DND-41 (cell line): Measurements from ENCODE around the gene HID1.
"Not testable (repeated sequence)": the region's sequence is repeated elsewhere in the genome, so short reads cannot be mapped to it uniquely, and the experiment has no call there.

Experiments
- ATAC-seq: fragments of 200-7000 bp; cut with Tn5 transposase; 3 replicates; pipeline ENCODE4 v1.9.1; 2021; ENCODE audit warnings: low read depth; ENCODE audit not compliant: insufficient read depth
- DNase-seq: peaks from one replicate; pipeline ENCODE4 v3.0.0-alpha.2; 2020
- H2AFZ ChIP-seq: 2 replicates; pipeline ENCODE4 v1.6.0; 2012; ENCODE audit warnings: low read depth, low read length
- H3K27ac ChIP-seq: 2 replicates; pipeline ENCODE4 v1.5.1; 2012; ENCODE audit warnings: low read length, inconsistent platforms
- H3K27me3 ChIP-seq: fragments of 200-600 bp; sonication (generic); 2 replicates; pipeline ENCODE4 v1.6.0; 2012; ENCODE audit warnings: low read length, mild to moderate bottlenecking, inconsistent platforms; ENCODE audit not compliant: insufficient read depth, poor library complexity
- H3K36me3 ChIP-seq: 2 replicates; pipeline ENCODE4 v1.5.1; 2012; ENCODE audit warnings: low read length, inconsistent platforms; ENCODE audit not compliant: insufficient read depth
- H3K4me1 ChIP-seq: 2 replicates; pipeline ENCODE4 v1.5.1; 2012; ENCODE audit warnings: mild to moderate bottlenecking, low read length; ENCODE audit not compliant: insufficient read depth
- H3K4me2 ChIP-seq: 2 replicates; pipeline ENCODE4 v1.6.0; 2012; ENCODE audit warnings: mild to moderate bottlenecking, moderate library complexity, low read length, inconsistent platforms; ENCODE audit not compliant: insufficient read depth
- H3K4me3 ChIP-seq, 2 experiments: fragments of 200-600 bp in 1 of 2; shearing (Covaris generic) in 1 of 2; 2 replicates each; pipeline ENCODE4 v1.5.1; 2012 to 2016; ENCODE audit warnings: inconsistent platforms in 2 of 2, low read length in 2 of 2, mild to moderate bottlenecking in 2 of 2, low read depth in 1 of 2, moderate library complexity in 1 of 2
- H3K79me2 ChIP-seq: 2 replicates; pipeline ENCODE4 v1.6.0; 2012; ENCODE audit warnings: low read length, inconsistent platforms; ENCODE audit not compliant: insufficient read depth
- H3K9ac ChIP-seq: 2 replicates; pipeline ENCODE4 v1.6.0; 2012; ENCODE audit warnings: low read depth, mild to moderate bottlenecking, inconsistent platforms, low read length, moderate library complexity
- H3K9me3 ChIP-seq: 2 replicates; pipeline ENCODE4 v1.5.1; 2012; ENCODE audit warnings: low read length, moderate library complexity, mild to moderate bottlenecking, inconsistent platforms; ENCODE audit not compliant: insufficient read depth, severe bottlenecking
- H4K20me1 ChIP-seq: 2 replicates; pipeline ENCODE4 v1.6.0; 2012; ENCODE audit warnings: low read length; ENCODE audit not compliant: insufficient read depth
- CTCF ChIP-seq: IDR thresholded peaks from 2 replicates; pipeline ENCODE4 v1.5.1; 2012; ENCODE audit warnings: borderline replicate concordance, low read length, moderate library complexity, mild to moderate bottlenecking; ENCODE audit not compliant: poor library complexity, severe bottlenecking; ENCODE audit errors: extremely low read depth
- EZH2 ChIP-seq: IDR thresholded peaks from 3 replicates; pipeline ENCODE4 v1.6.1; 2012; ENCODE audit warnings: borderline replicate concordance, low read depth, mild to moderate bottlenecking, moderate library complexity, low read length, inconsistent platforms; ENCODE audit not compliant: severe bottlenecking

Gene HID1

GRCh38 chr17:74987418-74987908 is 14.9 kb upstream of the HID1 start, which contains the start of gene CDR2L:
CDR2L (plus strand) TSS chr17:74987632; CDS start chr17:74988044, 412 bp downstream.
- H3K27me3 ChIP-seq: peaks cover 18% of the 10 kb centered on the region
- no peaks in the 10 kb centered on the region for H3K9me3 ChIP-seq
- H3K36me3 ChIP-seq: no peaks in the 10 kb centered on the region
- peak; percentile 99 for ATAC-seq
- TF ChIP-seq CTCF: peak; percentile 36
- no peak for TF ChIP-seq EZH2
- peak within 1 kb of the TSS; percentile 47 for H2AFZ ChIP-seq
- H3K27ac ChIP-seq: no peak within 1 kb of the TSS
- H3K79me2 ChIP-seq: no peaks in the 10 kb centered on the region
- peak within 1 kb of the TSS; percentile 53 for H3K9ac ChIP-seq
- H3K4me2 ChIP-seq: peak within 1 kb of the TSS; percentile 79
- peaks cover 10% of the 10 kb centered on the region for H4K20me1 ChIP-seq
- H3K4me1 ChIP-seq: peaks cover 19% of the 10 kb centered on the region
- H3K4me3 ChIP-seq: peak within 1 kb of the TSS; percentile 19 to 54; a peak in 2 of 4 replicates
- peak; percentile 95 for DNase-seq

- DNase-seq: no peak
- ATAC-seq: no peak
- no peaks in the 10 kb centered on the region for H3K9me3 ChIP-seq
- no peak overlapping the region for H2AFZ ChIP-seq
- H3K9ac ChIP-seq: no peak overlapping the region
- H3K79me2 ChIP-seq: no peaks in the 10 kb centered on the region
- no peak overlapping the region for H3K4me2 ChIP-seq
- TF ChIP-seq CTCF (no peak), EZH2 (no peak)
- H3K27ac ChIP-seq: no peak overlapping the region
- no peaks in the 10 kb centered on the region for H3K36me3 ChIP-seq
- H3K4me3 ChIP-seq: no peak overlapping the region
- H3K27me3 ChIP-seq: peaks cover 20% of the 10 kb centered on the region
- peaks cover 32% of the 10 kb centered on the region for H3K4me1 ChIP-seq
- H4K20me1 ChIP-seq: peaks cover 10% of the 10 kb centered on the region
These were observed 13.6 kb upstream of the HID1 start for GRCh38 chr17:74986206-74986576.

GRCh38 chr17:74982663-74983313 is 10.2 kb upstream of the HID1 start:
- H3K79me2 ChIP-seq, H4K20me1 ChIP-seq, ATAC-seq, H3K36me3 ChIP-seq, H3K27ac ChIP-seq, DNase-seq, H3K9me3 ChIP-seq, H3K27me3 ChIP-seq: not testable (repeated sequence)
- H3K4me1 ChIP-seq: peaks cover 29% of the 10 kb centered on the region
- peak overlapping the region; percentile 70 for H2AFZ ChIP-seq
- peak overlapping the region in 1 of 2 experiments; percentile 56; a peak in 2 of 4 replicates for H3K4me3 ChIP-seq
- peak overlapping the region; percentile 70 for H3K4me2 ChIP-seq
- H3K9ac ChIP-seq: peak overlapping the region; percentile 40

GRCh38 chr17:74981979-74982662 is 9.6 kb upstream of the HID1 start:
- Histone ChIP-seq H3K4me1 (peaks cover 23% of the 10 kb centered on the region), H3K79me2 (no peaks in the 10 kb centered on the region), H3K9me3 (no peaks in the 10 kb centered on the region), H4K20me1 (no peaks in the 10 kb centered on the region), H3K4me2 (peak overlapping the region; percentile 70), H3K27me3 (peaks cover 5% of the 10 kb centered on the region), H3K27ac (peak overlapping the region; percentile 27; the same call in 1 of the 2 replicates), H2AFZ (peak overlapping the region; percentile 70), H3K9ac (peak overlapping the region; percentile 40), H3K4me3 (peak overlapping the region; percentile 1 to 56; a peak in 3 of 4 replicates), H3K36me3 (no peaks in the 10 kb centered on the region)
- TF ChIP-seq EZH2 (no peak), CTCF (peak; percentile 17)
- ATAC-seq (peak; percentile 97), DNase-seq (peak; percentile 83)
